CD4-positive, alpha-beta memory T cell (primary cell): ENCODE results near the gene ENPP3. TPM values are rescaled to one million over a fixed set of nuclear protein-coding genes. Genes with fewer than 3 reads are reported as not detected.

Experiments
- CTCF ChIA-PET: fragments of 350-600 bp; sonication (Branson Sonifier 250); formaldehyde crosslinking; loops from one replicate; lab custom pipeline; 2021; ENCODE audit warnings: inconsistent platforms; ENCODE audit not compliant: partially characterized antibody; lab: Charles Lee
- POLR2A ChIA-PET: fragments of 350-600 bp; sonication (Branson Sonifier 250); formaldehyde crosslinking; loops from one replicate; lab custom pipeline; 2021; ENCODE audit not compliant: partially characterized antibody; lab: Charles Lee
- DNase-seq, 5 donors: peaks; one replicate each; pipeline versions ENCODE4 v3.0.0 to v3.0.0-alpha.2; 2020 to 2022; ENCODE audit warnings: mixed read lengths in 1 of 5
- H3K27ac ChIP-seq: one replicate; pipeline ENCODE4 v1.7.0; 2013; ENCODE audit warnings: low read depth, low read length
- H3K27me3 ChIP-seq: 2 replicates; pipeline ENCODE4 v1.7.0; 2013; ENCODE audit warnings: mild to moderate bottlenecking, low read length, moderate library complexity; ENCODE audit not compliant: insufficient read depth
- H3K36me3 ChIP-seq: 2 replicates; pipeline ENCODE4 v1.7.0; 2013; ENCODE audit warnings: mild to moderate bottlenecking, low read length, moderate library complexity; ENCODE audit not compliant: insufficient read depth
- H3K4me1 ChIP-seq: 2 replicates; pipeline ENCODE4 v1.7.0; 2013; ENCODE audit warnings: mild to moderate bottlenecking, low read length, moderate library complexity; ENCODE audit not compliant: insufficient read depth
- H3K4me3 ChIP-seq, 2 donors: one replicate each; pipeline ENCODE4 v1.7.0; 2013; ENCODE audit warnings: low read length in 2 of 2, mild to moderate bottlenecking in 1 of 2
- H3K9me3 ChIP-seq, 2 donors: one replicate each; pipeline ENCODE4 v1.7.0; 2013; ENCODE audit warnings: low read length in 2 of 2, control low read depth in 1 of 2; ENCODE audit not compliant: control insufficient read depth in 1 of 2
- H3K27ac Mint-ChIP-seq, 7 donors: one replicate each; pipeline ENCODE4 v1.8.0; 2020 to 2021; ENCODE audit warnings: mixed read lengths in 7 of 7, mild to moderate bottlenecking in 6 of 7, inconsistent platforms in 3 of 7, moderate library complexity in 3 of 7
- H3K27me3 Mint-ChIP-seq, 2 donors: one replicate each; pipeline ENCODE4 v1.8.0; 2020 to 2021; ENCODE audit warnings: mixed read lengths in 2 of 2
- H3K36me3 Mint-ChIP-seq, 2 donors: one replicate each; pipeline ENCODE4 v1.8.0; 2020 to 2021; ENCODE audit warnings: mixed read lengths in 2 of 2, inconsistent platforms in 1 of 2, mild to moderate bottlenecking in 1 of 2
- H3K4me1 Mint-ChIP-seq, 4 donors: one replicate each; pipeline ENCODE4 v1.8.0; 2020 to 2021; ENCODE audit warnings: mixed read lengths in 4 of 4, mild to moderate bottlenecking in 1 of 4
- H3K4me3 Mint-ChIP-seq, 8 donors: one replicate each; pipeline ENCODE4 v1.8.0; 2020 to 2021; ENCODE audit warnings: mixed read lengths in 8 of 8, mild to moderate bottlenecking in 7 of 8, moderate library complexity in 6 of 8, inconsistent platforms in 3 of 8
- H3K9me3 Mint-ChIP-seq, 8 donors: one replicate each; pipeline ENCODE4 v1.8.0; 2020 to 2021; ENCODE audit warnings: mixed read lengths in 8 of 8, mild to moderate bottlenecking in 5 of 8, inconsistent platforms in 3 of 8, moderate library complexity in 1 of 8
- intact Hi-C: fragments of 100-400 bp; cut with micrococcal nuclease; formaldehyde crosslinking; loops from one replicate; pipeline ENCODE4 v1.15.1; 2023
- polyA plus RNA-seq, 2 donors: library from polyadenylated mRNA; unstranded; fragments of 300-500 nt; fragmentation: Illumina TruSeq; gene quantifications; one replicate each; pipeline ENCODE4 v1.2.3, GENCODE V29; 2021
- total RNA-seq, 2 experiments: library from RNA; stranded (reverse); gene quantifications; one replicate each; pipeline ENCODE4 v1.2.3, GENCODE V29; 2021

ENPP3 gene
- total and polyA plus RNA-seq, 4 experiments from 2014 or later: 0.15 to 0.79 (median 0.28) TPM

- H3K27me3 Mint-ChIP-seq: peaks cover 2 to 11% of the 10 kb centered on the region in 2 donors
- H3K9me3 Mint-ChIP-seq: peaks cover 0 to 2% (median 0%) of the 10 kb centered on the region in 8 donors
- Histone ChIP-seq H3K27ac (no peak overlapping the region), H3K4me1 (no peaks in the 10 kb centered on the region), H3K4me3 (no peak overlapping the region), H3K9me3 (no peaks in the 10 kb centered on the region), H3K36me3 (no peaks in the 10 kb centered on the region), H3K27me3 (no peaks in the 10 kb centered on the region)
- H3K27ac Mint-ChIP-seq: no peak overlapping the region
- intact Hi-C loops: loop anchor here (1.0 kb wide), 1 partner anchor 129 kb away; no protein-coding TSS in a partner anchor
- CTCF ChIA-PET: interaction anchor here (1.9 kb wide), 1 partner anchor 128 kb away, joined by 12 read pairs; no protein-coding TSS in a partner anchor
- no peak overlapping the region for H3K4me3 Mint-ChIP-seq
- no peaks in the 10 kb centered on the region for H3K36me3 Mint-ChIP-seq
- no peak for DNase-seq
- no peaks in the 10 kb centered on the region for H3K4me1 Mint-ChIP-seq
- POLR2A ChIA-PET: no interaction called here
Observed at GRCh38 chr6:131781687-131782086, 144.6 kb downstream of the ENPP3 start.

DNA sequence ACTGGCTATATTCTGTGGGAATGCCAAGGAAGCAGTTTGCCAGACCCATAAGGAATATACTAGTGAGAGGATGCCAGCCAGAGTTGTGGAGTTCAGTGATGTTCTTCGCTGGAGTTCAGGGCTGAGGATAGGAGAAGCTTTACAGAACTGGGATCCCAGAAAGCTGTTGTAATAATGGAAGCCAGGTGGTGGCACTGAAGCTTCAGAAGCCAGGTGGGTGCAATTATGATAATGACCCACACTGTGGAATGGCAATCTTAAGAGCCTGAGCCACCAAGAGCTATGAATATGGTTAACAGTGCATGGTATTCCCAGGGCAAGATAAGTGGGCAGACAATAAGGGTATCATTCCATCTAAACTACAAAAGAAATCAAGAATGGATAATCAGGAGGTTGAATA lies 145.7 kb downstream of the ENPP3 start:
- Histone ChIP-seq H3K4me3 (no peak overlapping the region), H3K4me1 (no peaks in the 10 kb centered on the region), H3K36me3 (no peaks in the 10 kb centered on the region), H3K27me3 (no peaks in the 10 kb centered on the region), H3K9me3 (no peaks in the 10 kb centered on the region), H3K27ac (no peak overlapping the region)
- H3K27me3 Mint-ChIP-seq: peaks cover 2 to 10% of the 10 kb centered on the region in 2 donors
- DNase-seq: no peak
- H3K4me1 Mint-ChIP-seq: no peaks in the 10 kb centered on the region
- ChIA-PET CTCF (interaction anchor here (1.1 to 1.9 kb wide), 3 partner anchors 125 to 133 kb away, joined by 3 to 12 read pairs (median 4); no protein-coding TSS in a partner anchor), POLR2A (no interaction called here)
- intact Hi-C loops: loop anchor here (1.0 kb wide), 1 partner anchor 128 kb away; no protein-coding TSS in a partner anchor
- H3K36me3 Mint-ChIP-seq: no peaks in the 10 kb centered on the region
- peaks cover 0 to 2% (median 0%) of the 10 kb centered on the region in 8 donors for H3K9me3 Mint-ChIP-seq
- no peak overlapping the region for H3K4me3 Mint-ChIP-seq
- no peak overlapping the region for H3K27ac Mint-ChIP-seq

- no peak overlapping the region for H3K27ac ChIP-seq
- Mint-ChIP-seq H3K36me3 (no peaks in the 10 kb centered on the region), H3K27me3 (peaks cover 0 to 4% of the 10 kb centered on the region in 2 donors), H3K4me1 (peaks cover 0 to 6% (median 5%) of the 10 kb centered on the region in 4 donors), H3K9me3 (peaks cover 0 to 2% (median 0%) of the 10 kb centered on the region in 8 donors), H3K27ac (no peak overlapping the region), H3K4me3 (no peak overlapping the region)
- H3K4me3 ChIP-seq: no peak overlapping the region
- intact Hi-C loops: no loop called here
- no peak for DNase-seq
- H3K4me1 ChIP-seq: no peaks in the 10 kb centered on the region
- no peaks in the 10 kb centered on the region for H3K9me3 ChIP-seq
- POLR2A ChIA-PET: no interaction called here
- H3K36me3 ChIP-seq: no peaks in the 10 kb centered on the region
- CTCF ChIA-PET: interaction anchor here (1.5 kb wide), 1 partner anchor 123 kb away, joined by 4 read pairs; no protein-coding TSS in a partner anchor
- no peaks in the 10 kb centered on the region for H3K27me3 ChIP-seq
Observed at GRCh38 chr6:131784561-131784960, 147.5 kb downstream of the ENPP3 start.

DNA sequence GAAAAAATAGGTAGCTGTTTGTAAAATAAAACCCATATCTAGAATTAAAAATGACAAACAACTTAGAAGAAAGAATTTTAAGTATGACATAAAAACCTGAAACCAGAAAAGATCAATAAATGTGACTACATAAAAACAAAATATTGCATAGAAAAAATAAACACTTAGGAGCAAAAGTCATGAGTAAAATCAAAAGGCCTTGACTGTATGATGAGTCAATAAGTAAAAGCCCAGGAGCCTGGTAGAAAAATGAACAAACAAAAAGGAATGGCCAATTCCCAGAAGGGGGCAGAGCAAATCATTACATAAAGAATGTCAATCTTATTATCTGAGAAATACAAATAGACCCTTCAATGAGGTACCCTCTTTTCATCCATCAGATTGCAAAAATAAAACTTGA lies 150.0 kb downstream of the ENPP3 start:
- H3K4me3 Mint-ChIP-seq: no peak overlapping the region
- CTCF ChIA-PET: no interaction called here
- H3K9me3 ChIP-seq: no peaks in the 10 kb centered on the region
- no peak overlapping the region for H3K4me3 ChIP-seq
- POLR2A ChIA-PET: no interaction called here
- no peak overlapping the region for H3K27ac ChIP-seq
- no peaks in the 10 kb centered on the region for H3K27me3 ChIP-seq
- H3K36me3 ChIP-seq: no peaks in the 10 kb centered on the region
- H3K27ac Mint-ChIP-seq: no peak overlapping the region
- no peaks in the 10 kb centered on the region for H3K36me3 Mint-ChIP-seq
- peaks cover 0 to 3% of the 10 kb centered on the region in 2 donors for H3K27me3 Mint-ChIP-seq
- intact Hi-C loops: no loop called here
- DNase-seq: no peak
- peaks cover 0 to 2% (median 0%) of the 10 kb centered on the region in 8 donors for H3K9me3 Mint-ChIP-seq
- H3K4me1 ChIP-seq: no peaks in the 10 kb centered on the region
- peaks cover 0 to 8% (median 6%) of the 10 kb centered on the region in 4 donors for H3K4me1 Mint-ChIP-seq

DNA sequence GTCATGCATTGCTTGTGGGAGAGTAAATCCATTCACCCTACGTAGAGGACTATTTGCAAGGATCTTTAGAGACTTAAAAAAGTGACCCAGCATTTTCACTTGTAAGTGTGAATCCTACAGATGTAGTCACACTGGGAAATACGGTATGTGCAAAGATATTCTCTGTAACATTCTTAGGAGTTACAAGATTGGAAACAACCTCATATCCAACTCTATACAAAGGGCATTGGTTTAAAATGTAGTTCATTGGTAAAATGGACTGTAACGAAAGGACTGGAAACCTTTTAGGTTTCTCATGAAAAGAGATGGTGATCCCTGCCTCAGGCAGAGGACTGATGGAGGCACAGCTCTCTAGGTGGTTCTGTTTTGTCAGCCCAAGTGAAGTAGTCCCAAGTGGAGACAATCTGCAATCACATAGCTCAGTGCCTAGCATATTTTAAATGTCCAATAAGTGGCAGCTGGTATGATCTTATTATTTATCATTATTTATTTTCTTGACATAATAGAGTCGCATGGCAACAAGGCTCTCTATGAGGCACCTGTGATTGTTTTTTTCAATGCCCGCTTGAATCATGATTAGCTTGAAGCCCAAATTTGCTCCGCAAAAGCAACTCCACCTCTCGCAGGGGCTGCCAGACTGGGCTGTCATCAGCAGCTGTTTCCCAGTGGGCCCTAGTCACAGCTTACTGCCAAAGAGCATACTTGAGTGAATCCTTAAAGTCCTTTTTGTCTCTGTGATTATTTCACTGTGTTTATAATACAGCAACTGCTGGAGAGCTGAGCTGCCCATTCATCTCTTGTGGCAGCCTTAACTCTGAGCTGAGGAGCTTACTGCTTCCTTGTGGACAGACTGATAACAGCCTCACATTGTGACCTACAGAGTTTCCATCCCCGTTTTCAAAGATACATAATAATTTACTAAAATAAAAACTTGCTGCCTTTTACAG lies 150.9 kb downstream of the ENPP3 start:
- H3K36me3 Mint-ChIP-seq: no peaks in the 10 kb centered on the region
- no peak overlapping the region for H3K4me3 ChIP-seq
- H3K4me1 Mint-ChIP-seq: peaks cover 0 to 8% (median 6%) of the 10 kb centered on the region in 4 donors
- peaks cover 0 to 3% of the 10 kb centered on the region in 2 donors for H3K27me3 Mint-ChIP-seq
- H3K27ac ChIP-seq: no peak overlapping the region
- H3K4me3 Mint-ChIP-seq: no peak overlapping the region
- no peaks in the 10 kb centered on the region for H3K27me3 ChIP-seq
- peaks cover 0 to 2% (median 0%) of the 10 kb centered on the region in 8 donors for H3K9me3 Mint-ChIP-seq
- H3K4me1 ChIP-seq: no peaks in the 10 kb centered on the region
- POLR2A ChIA-PET: no interaction called here
- H3K36me3 ChIP-seq: no peaks in the 10 kb centered on the region
- no peaks in the 10 kb centered on the region for H3K9me3 ChIP-seq
- CTCF ChIA-PET: interaction anchor here (1.0 kb wide), 1 partner anchor 122 kb away, joined by 3 read pairs; no protein-coding TSS in a partner anchor
- DNase-seq: no peak
- no peak overlapping the region for H3K27ac Mint-ChIP-seq
- intact Hi-C loops: no loop called here

GRCh38 chr6:131789219-131789618 lies 152.1 kb downstream of the ENPP3 start:
- Histone ChIP-seq H3K4me1 (no peaks in the 10 kb centered on the region), H3K36me3 (no peaks in the 10 kb centered on the region), H3K4me3 (no peak overlapping the region), H3K9me3 (no peaks in the 10 kb centered on the region), H3K27ac (no peak overlapping the region), H3K27me3 (no peaks in the 10 kb centered on the region)
- H3K27me3 Mint-ChIP-seq: peaks cover 0 to 2% of the 10 kb centered on the region in 2 donors
- H3K27ac Mint-ChIP-seq: no peak overlapping the region
- H3K9me3 Mint-ChIP-seq: peaks cover 0 to 2% (median 0%) of the 10 kb centered on the region in 8 donors
- H3K4me1 Mint-ChIP-seq: peaks cover 0 to 8% (median 6%) of the 10 kb centered on the region in 4 donors
- intact Hi-C loops: no loop called here
- no peak overlapping the region for H3K4me3 Mint-ChIP-seq
- no peaks in the 10 kb centered on the region for H3K36me3 Mint-ChIP-seq
- ChIA-PET POLR2A (no interaction called here), CTCF (no interaction called here)
- no peak for DNase-seq

DNA sequence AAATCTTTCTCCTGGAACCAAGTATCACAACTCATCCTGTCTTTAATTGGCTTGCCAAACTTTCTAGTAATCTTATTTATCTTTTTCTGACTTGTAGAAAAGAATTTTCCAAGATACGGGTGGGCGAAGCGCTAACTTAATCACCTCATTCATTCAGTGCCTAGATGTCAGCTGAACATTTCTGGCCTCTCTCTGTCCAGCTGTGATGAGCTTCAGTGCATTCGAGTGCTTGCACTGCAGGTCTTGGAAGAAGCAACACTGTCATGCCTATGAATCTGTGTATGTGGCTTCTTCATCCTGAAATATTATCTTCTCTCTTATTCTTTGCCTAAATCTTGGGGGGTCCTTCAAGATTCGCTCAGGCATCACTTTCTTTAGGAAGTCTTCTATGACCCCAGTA lies 154.4 kb downstream of the ENPP3 start:
- Mint-ChIP-seq H3K4me1 (peaks cover 0 to 8% (median 6%) of the 10 kb centered on the region in 4 donors), H3K4me3 (no peak overlapping the region), H3K27me3 (peaks cover 0 to 2% of the 10 kb centered on the region in 2 donors), H3K9me3 (no peaks in the 10 kb centered on the region), H3K36me3 (no peaks in the 10 kb centered on the region), H3K27ac (no peak overlapping the region)
- Histone ChIP-seq H3K4me3 (no peak overlapping the region), H3K4me1 (no peaks in the 10 kb centered on the region), H3K36me3 (no peaks in the 10 kb centered on the region), H3K27me3 (no peaks in the 10 kb centered on the region), H3K27ac (no peak overlapping the region), H3K9me3 (no peaks in the 10 kb centered on the region)
- ChIA-PET POLR2A (no interaction called here), CTCF (no interaction called here)
- intact Hi-C loops: no loop called here
- no peak for DNase-seq
